Putamen (tissue), 1 donor: ENCODE data around the gene PRPF19.

Experiments used
- DNase-seq: peaks from one replicate; pipeline ENCODE4 v3.0.0-alpha.2; 2016; ENCODE audit warnings: low spot score

PRPF19 gene

GRCh38 chr11:60905551-60906113 lies 753 bp downstream of the PRPF19 start:
- DNase-seq: no peak

- DNase-seq: no peak
These were observed 1.3 kb downstream of the PRPF19 start for GRCh38 chr11:60905047-60905446.

GRCh38 chr11:60902625-60903024 lies 3.8 kb downstream of the PRPF19 start:
- no peak for DNase-seq

DNA sequence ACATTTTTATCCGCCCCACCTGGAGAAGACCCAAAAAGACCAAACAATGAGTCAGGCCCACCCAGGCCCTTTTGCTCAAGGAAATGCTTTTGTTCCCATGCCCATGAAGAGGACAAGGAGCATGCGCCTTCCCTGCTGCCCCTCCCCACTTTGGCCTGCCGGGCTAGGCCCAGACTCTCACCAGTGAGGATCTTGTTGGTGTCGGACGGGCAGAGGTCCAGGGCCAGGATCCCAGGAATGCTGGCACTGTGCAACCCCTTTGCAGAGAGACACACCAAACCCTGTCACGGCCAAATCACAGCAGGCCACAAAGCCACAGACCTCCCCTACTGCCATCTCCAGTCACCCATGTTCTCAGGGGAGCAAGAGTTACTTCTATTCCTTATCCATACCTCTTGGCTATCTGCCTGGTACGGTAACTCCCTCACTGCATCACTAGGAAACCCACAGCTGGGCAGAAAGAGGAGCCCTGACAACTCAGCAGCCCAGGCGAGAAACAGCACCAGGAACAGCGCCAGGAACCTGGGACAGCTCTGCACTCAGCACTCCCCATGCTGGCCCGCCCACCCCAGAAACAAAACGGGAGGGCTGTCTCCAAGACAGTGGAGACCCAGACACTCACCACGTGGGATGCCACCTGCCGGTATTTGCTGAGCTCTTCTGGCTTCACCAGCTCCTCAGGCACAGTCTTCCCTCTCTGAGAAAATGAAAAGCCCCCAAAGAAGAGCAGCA lies 5.5 kb downstream of the PRPF19 start:
- no peak for DNase-seq

GRCh38 chr11:60899977-60900376 lies 6.4 kb downstream of the PRPF19 start:
- DNase-seq: no peak

DNA sequence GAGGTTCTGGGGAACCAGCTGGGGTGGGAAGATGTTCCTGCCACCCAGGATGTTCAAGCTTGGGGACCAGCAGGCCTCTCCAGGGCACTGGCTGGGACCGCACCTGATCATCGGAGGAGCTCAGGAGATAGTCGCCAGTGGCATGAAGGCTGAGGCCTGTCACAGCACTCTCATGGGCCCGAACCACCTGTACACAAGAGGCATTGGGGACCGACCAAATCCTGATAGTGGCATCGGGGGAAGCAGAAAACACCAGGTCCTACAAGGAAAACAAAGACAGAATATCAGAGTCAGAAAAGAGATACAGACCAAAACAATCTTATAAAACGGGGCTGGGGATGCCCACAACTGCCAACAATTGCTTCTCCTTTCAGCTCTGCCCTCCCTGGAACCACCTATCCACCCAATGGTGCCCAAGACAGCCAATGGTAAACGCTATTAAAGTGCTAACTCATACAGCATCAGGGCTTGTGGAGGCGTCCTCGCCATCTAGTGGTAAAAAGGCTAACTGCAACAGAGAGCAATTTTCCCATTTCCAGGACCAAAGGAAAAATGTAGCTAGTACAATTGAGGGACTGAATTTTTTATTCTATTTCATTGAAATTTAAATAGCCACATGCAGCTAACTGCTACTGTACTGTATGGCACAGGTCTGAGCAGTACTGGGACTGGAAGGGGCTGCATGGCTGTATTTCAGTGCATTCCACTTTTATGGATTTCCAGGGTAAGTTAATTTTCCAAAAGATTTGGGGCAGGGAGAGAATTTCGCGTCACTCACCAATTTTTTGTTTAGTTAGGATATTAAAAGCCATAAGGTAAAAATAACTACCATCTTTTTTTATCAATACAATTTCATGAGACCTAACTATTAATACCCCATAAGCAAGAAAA lies 7.1 kb downstream of the PRPF19 start:
- no peak for DNase-seq

DNA sequence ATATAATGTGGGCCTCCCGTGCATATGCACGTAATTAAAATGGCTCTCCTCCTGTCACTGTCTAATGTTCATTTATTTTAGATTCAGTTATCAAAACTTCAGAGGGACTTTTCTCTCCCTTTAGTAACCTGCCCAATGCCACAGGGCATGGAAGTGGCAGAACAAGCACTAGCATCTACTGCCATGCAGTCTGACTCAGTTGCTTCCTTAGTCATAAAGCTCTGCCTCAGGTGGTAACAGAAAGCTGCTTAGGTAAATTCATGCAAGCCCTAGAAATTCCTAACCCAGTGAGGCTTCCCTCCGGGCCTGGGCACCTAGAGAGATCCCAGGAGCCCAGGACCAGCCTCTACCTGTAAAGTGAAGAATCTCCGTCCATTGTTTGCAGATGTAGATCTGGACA lies 8.9 kb downstream of the PRPF19 start:
- DNase-seq: no peak

GRCh38 chr11:60895687-60896086 lies 10.7 kb downstream of the PRPF19 start:
- DNase-seq: no peak

DNA sequence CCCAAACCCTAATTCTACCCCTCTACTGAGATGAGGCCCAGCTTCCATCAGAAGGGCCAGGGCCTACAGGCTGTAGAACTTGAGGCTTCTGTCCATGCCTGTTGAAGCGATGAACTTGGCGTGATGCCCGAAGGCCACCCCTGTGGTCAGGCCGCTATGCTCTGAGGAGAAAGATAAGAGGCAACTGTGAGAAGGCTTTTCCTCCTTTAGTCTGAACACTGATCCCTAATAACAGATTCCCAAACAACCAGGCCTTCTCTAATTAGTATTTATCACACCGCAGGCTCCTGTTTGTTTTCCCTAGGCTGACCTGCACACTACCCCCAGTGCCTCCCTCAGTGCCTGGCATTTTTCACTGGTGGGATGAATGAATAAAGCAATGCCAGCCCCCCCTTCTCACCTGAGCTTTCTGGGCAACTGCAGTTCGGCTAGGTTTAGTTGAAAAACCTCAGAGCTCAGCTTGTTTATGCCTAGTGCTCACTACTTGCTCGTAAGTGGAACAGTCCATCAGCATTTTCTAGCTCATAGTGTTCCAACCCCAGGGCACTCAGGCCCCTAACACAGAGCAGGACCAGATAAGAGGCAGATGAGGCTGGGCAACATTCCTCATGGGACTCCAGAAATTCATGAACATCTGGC lies 15.2 kb downstream of the PRPF19 start:
- no peak for DNase-seq

DNA sequence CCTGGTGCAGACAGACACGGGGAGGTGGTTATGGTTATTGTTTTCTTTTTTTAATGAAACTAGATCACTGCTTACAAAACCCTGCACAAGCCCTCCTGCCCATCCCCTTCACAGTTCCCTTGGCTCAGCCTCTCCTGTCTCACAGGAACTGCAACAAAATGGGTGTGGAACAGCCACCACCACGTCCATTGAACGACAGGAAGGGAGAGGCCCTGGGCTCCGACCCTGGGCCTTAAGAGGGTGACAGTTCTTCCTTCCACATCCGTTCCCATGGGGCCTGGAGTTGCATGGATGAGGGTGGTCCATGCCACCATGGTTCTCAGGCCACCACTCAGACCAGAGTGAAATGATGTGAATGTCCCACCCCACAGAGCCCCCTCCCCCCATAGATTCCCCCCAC lies 15.7 kb downstream of the PRPF19 start:
- DNase-seq: no peak

DNA sequence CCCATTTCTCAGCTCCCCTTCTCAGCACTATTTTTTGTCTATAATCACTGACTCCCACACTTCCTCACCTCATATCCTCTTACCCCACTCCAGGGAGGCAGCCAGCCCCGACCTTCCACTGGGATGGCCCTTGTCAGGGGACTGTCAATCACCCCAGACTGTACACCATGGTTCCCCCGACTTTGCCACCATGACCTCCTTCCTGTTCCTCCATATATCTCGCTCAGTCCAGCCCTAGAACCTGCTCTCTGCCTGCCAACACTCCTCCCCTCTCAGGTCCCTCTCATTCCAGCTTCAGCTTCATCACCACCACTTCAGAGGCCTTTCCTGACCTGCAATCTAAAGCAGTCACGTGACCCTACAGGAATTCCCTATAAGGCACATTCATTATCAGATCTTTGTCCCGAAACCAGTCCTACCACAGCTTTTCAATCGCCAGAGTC lies 16.5 kb downstream of the PRPF19 start:
- DNase-seq: no peak

DNA sequence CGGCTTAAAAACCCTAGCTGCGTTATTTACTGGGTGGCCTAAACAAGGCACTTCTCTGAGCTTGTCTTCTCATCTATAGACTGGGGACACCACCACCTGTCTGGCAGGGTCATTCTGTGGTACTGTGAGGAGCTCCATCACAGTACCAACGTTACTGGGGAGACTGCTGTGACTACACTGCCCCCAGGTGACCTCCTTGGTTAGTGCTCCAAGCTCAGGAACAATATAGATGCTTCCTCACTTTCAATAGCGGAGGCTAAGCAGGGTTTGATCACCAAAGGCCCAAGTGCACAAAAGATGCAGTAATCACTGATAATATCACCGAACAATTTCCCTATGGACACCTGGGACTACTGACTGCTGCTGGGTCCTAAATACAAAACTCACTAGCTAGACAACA lies 18.8 kb downstream of the PRPF19 start:
- DNase-seq: no peak

GRCh38 chr11:60880643-60881282 lies 25.6 kb downstream of the PRPF19 start:
- no peak for DNase-seq

GRCh38 chr11:60879971-60880588 lies 26.3 kb downstream of the PRPF19 start:
- DNase-seq: no peak

DNA sequence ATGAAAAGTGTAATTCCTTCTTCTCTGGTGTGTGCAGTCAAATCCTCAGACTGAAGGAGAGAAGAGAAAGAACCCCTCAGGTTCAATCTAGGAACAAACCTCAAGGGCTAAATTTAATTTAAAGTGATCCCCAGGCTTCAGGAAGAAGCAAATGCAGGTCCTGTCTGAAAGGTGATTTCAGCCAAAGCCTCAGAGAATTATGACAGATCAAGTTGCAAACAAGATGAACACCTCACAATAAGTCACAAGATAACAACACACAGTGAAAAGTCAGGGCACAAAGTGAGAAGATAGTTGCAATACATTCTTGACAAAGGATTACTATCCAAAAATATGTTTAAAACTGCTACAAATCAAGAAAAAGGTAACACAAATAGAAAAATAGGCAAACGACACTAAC lies 27.3 kb downstream of the PRPF19 start:
- DNase-seq: no peak

DNA sequence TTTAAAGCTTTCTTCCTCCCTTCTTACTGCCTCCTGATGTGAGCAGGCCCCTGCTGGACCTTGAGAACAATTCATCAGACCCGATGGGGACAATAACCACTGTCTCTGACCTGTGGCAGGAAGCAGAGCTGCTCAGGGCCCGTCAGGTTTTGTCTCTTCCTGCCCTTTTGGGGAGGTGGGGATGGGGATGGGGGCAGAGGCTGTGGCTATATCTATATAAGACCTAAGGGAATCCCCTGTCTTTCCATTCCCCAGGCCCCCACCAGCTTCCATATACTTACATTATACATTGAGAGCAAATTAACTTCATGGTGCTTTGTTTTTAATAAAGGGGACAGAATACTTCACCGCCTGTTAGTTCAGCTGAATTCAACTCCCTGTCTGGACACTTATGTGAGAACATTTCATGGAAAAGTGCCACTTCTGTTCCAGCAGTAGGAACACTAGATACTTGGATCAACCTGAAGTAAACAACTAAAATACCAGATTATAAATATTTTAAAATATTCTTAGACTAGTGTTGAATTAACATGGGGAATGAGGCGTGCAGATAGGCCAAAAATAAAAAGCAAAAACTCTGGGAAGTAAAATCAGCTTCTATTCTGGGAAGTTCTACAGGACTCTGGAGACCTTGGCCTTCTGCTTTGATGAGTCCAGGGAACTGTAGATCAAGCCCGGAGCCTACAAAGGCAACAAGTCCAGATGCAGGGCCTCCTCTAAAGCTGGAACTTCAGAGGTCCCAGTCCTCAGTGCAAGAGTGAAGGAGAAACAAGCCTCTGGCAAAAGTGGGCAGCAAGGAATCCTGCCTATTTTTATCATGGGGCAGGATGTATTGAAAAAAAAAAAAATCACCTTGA lies 27.9 kb downstream of the PRPF19 start:
- no peak for DNase-seq

DNA sequence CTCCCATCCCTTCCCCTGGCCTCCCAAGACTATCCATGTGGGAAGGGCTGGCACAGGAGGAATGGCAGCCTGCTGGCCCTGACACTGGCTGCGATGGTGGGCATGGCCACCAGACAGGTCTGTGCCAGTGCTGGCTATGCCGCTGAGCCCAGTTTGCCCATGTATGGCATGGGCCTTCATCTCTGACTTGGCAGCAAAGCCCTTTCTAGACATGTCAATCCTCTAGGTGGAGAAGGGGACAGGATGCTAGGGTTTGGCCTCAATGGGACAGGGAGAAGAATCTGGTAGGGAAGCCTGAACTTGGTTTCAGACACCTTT lies 30.3 kb downstream of the PRPF19 start:
- no peak for DNase-seq

GRCh38 chr11:60875366-60876167 lies 30.8 kb downstream of the PRPF19 start:
- DNase-seq: no peak

- no peak for DNase-seq
These were observed 31.7 kb downstream of the PRPF19 start for GRCh38 chr11:60874421-60875365.
